ENCODE measurements around the gene NCOR1.
"Not testable (repeated sequence)": the region's sequence is repeated elsewhere in the genome, so short reads cannot be mapped to it uniquely, and the experiment has no call there.

Gene NCOR1

GRCh38 chr17:16075949-16076348, 139.4 kb downstream of the NCOR1 start:
- Histone ChIP-seq H3K27ac (ENCODE audit: low read depth, low read length) (no peak overlapping the region), H3K27me3 (ENCODE audit: control insufficient read depth in 1 of 2, insufficient read depth in 2 of 2, low read length in 2 of 2) (no peaks in the 10 kb centered on the region), H3K36me3 (ENCODE audit: control insufficient read depth in 1 of 2, insufficient read depth in 2 of 2, low read length in 2 of 2) (peaks cover 46 to 80% of the 10 kb centered on the region in 2 donors), H3K9ac (ENCODE audit: low read depth in 1 of 2, low read length in 2 of 2) (no peak overlapping the region), H3K4me3 (ENCODE audit: low read depth in 1 of 2, low read length in 2 of 2) (no peak overlapping the region), H3K4me1 (ENCODE audit: control insufficient read depth in 1 of 2, insufficient read depth in 2 of 2, low read length in 2 of 2) (no peaks in the 10 kb centered on the region), H3K9me3 (ENCODE audit: control insufficient read depth in 1 of 2, low read length in 2 of 2) (no peaks in the 10 kb centered on the region)

GRCh38 chr17:16074423-16074822, 140.9 kb downstream of the NCOR1 start:
- peaks cover 50 to 84% of the 10 kb centered on the region in 2 donors for H3K36me3 ChIP-seq (ENCODE audit: control insufficient read depth in 1 of 2, insufficient read depth in 2 of 2, low read length in 2 of 2)
- H3K4me1 ChIP-seq (ENCODE audit: control insufficient read depth in 1 of 2, insufficient read depth in 2 of 2, low read length in 2 of 2), result no peaks in the 10 kb centered on the region
- no peak overlapping the region for H3K4me3 ChIP-seq (ENCODE audit: low read depth in 1 of 2, low read length in 2 of 2)
- no peak overlapping the region for H3K9ac ChIP-seq (ENCODE audit: low read depth in 1 of 2, low read length in 2 of 2)
- H3K27me3 ChIP-seq (ENCODE audit: control insufficient read depth in 1 of 2, insufficient read depth in 2 of 2, low read length in 2 of 2), result no peaks in the 10 kb centered on the region
- H3K9me3 ChIP-seq (ENCODE audit: control insufficient read depth in 1 of 2, low read length in 2 of 2), result no peaks in the 10 kb centered on the region
- H3K27ac ChIP-seq (ENCODE audit: low read depth, low read length), result no peak overlapping the region

GRCh38 chr17:16073845-16074244, 141.5 kb downstream of the NCOR1 start:
- peaks cover 52 to 84% of the 10 kb centered on the region in 2 donors for H3K36me3 ChIP-seq (ENCODE audit: control insufficient read depth in 1 of 2, insufficient read depth in 2 of 2, low read length in 2 of 2)
- H3K9ac ChIP-seq (ENCODE audit: low read depth in 1 of 2, low read length in 2 of 2), result no peak overlapping the region
- H3K27me3 ChIP-seq (ENCODE audit: control insufficient read depth in 1 of 2, insufficient read depth in 2 of 2, low read length in 2 of 2), result no peaks in the 10 kb centered on the region
- no peaks in the 10 kb centered on the region for H3K9me3 ChIP-seq (ENCODE audit: control insufficient read depth in 1 of 2, low read length in 2 of 2)
- no peaks in the 10 kb centered on the region for H3K4me1 ChIP-seq (ENCODE audit: control insufficient read depth in 1 of 2, insufficient read depth in 2 of 2, low read length in 2 of 2)
- H3K4me3 ChIP-seq (ENCODE audit: low read depth in 1 of 2, low read length in 2 of 2), result no peak overlapping the region
- H3K27ac ChIP-seq (ENCODE audit: low read depth, low read length), result no peak overlapping the region

- Histone ChIP-seq H3K4me3 (ENCODE audit: low read depth in 1 of 2, low read length in 2 of 2) (no peak overlapping the region), H3K9me3 (ENCODE audit: control insufficient read depth in 1 of 2, low read length in 2 of 2) (no peaks in the 10 kb centered on the region), H3K9ac (ENCODE audit: low read depth in 1 of 2, low read length in 2 of 2) (no peak overlapping the region), H3K4me1 (ENCODE audit: control insufficient read depth in 1 of 2, insufficient read depth in 2 of 2, low read length in 2 of 2) (no peaks in the 10 kb centered on the region), H3K27ac (ENCODE audit: low read depth, low read length) (no peak overlapping the region), H3K36me3 (ENCODE audit: control insufficient read depth in 1 of 2, insufficient read depth in 2 of 2, low read length in 2 of 2) (peaks cover 50 to 83% of the 10 kb centered on the region in 2 donors), H3K27me3 (ENCODE audit: control insufficient read depth in 1 of 2, insufficient read depth in 2 of 2, low read length in 2 of 2) (no peaks in the 10 kb centered on the region)
Observed at GRCh38 chr17:16072031-16072430, 143.3 kb downstream of the NCOR1 start.

GRCh38 chr17:16068323-16068722, 147.0 kb downstream of the NCOR1 start:
- H3K4me1 ChIP-seq (ENCODE audit: control insufficient read depth in 1 of 2, insufficient read depth in 2 of 2, low read length in 2 of 2), result no peaks in the 10 kb centered on the region
- H3K27me3 ChIP-seq (ENCODE audit: control insufficient read depth in 1 of 2, insufficient read depth in 2 of 2, low read length in 2 of 2), result no peaks in the 10 kb centered on the region
- H3K36me3 ChIP-seq (ENCODE audit: control insufficient read depth in 1 of 2, insufficient read depth in 2 of 2, low read length in 2 of 2), result peaks cover 56 to 85% of the 10 kb centered on the region in 2 donors
- no peak overlapping the region for H3K9ac ChIP-seq (ENCODE audit: low read depth in 1 of 2, low read length in 2 of 2)
- H3K27ac ChIP-seq (ENCODE audit: low read depth, low read length), result no peak overlapping the region
- no peaks in the 10 kb centered on the region for H3K9me3 ChIP-seq (ENCODE audit: control insufficient read depth in 1 of 2, low read length in 2 of 2)
- no peak overlapping the region for H3K4me3 ChIP-seq (ENCODE audit: low read depth in 1 of 2, low read length in 2 of 2)

- no peak overlapping the region for H3K9ac ChIP-seq (ENCODE audit: low read depth in 1 of 2, low read length in 2 of 2)
- H3K4me3 ChIP-seq (ENCODE audit: low read depth in 1 of 2, low read length in 2 of 2), result no peak overlapping the region
- no peaks in the 10 kb centered on the region for H3K27me3 ChIP-seq (ENCODE audit: control insufficient read depth in 1 of 2, insufficient read depth in 2 of 2, low read length in 2 of 2)
- H3K9me3 ChIP-seq (ENCODE audit: control insufficient read depth in 1 of 2, low read length in 2 of 2), result no peaks in the 10 kb centered on the region
- H3K27ac ChIP-seq (ENCODE audit: low read depth, low read length), result no peak overlapping the region
- H3K4me1 ChIP-seq (ENCODE audit: control insufficient read depth in 1 of 2, insufficient read depth in 2 of 2, low read length in 2 of 2), result no peaks in the 10 kb centered on the region
- H3K36me3 ChIP-seq (ENCODE audit: control insufficient read depth in 1 of 2, insufficient read depth in 2 of 2, low read length in 2 of 2), result peaks cover 69 to 90% of the 10 kb centered on the region in 2 donors
Observed at GRCh38 chr17:16066125-16066524, 149.2 kb downstream of the NCOR1 start.

GRCh38 chr17:16061631-16062030, 153.7 kb downstream of the NCOR1 start:
- no peak overlapping the region for H3K4me3 ChIP-seq (ENCODE audit: low read depth in 1 of 2, low read length in 2 of 2)
- H3K9ac ChIP-seq (ENCODE audit: low read depth in 1 of 2, low read length in 2 of 2), result no peak overlapping the region
- no peaks in the 10 kb centered on the region for H3K9me3 ChIP-seq (ENCODE audit: control insufficient read depth in 1 of 2, low read length in 2 of 2)
- no peak overlapping the region for H3K27ac ChIP-seq (ENCODE audit: low read depth, low read length)
- H3K36me3 ChIP-seq (ENCODE audit: control insufficient read depth in 1 of 2, insufficient read depth in 2 of 2, low read length in 2 of 2), result peaks cover 69 to 95% of the 10 kb centered on the region in 2 donors
- H3K4me1 ChIP-seq (ENCODE audit: control insufficient read depth in 1 of 2, insufficient read depth in 2 of 2, low read length in 2 of 2), result no peaks in the 10 kb centered on the region
- H3K27me3 ChIP-seq (ENCODE audit: control insufficient read depth in 1 of 2, insufficient read depth in 2 of 2, low read length in 2 of 2), result no peaks in the 10 kb centered on the region

GRCh38 chr17:16055139-16055538, 160.2 kb downstream of the NCOR1 start:
- H3K4me1 ChIP-seq (ENCODE audit: control insufficient read depth in 1 of 2, insufficient read depth in 2 of 2, low read length in 2 of 2); H3K9ac ChIP-seq (ENCODE audit: low read depth in 1 of 2, low read length in 2 of 2); H3K27ac ChIP-seq (ENCODE audit: low read depth, low read length); H3K4me3 ChIP-seq (ENCODE audit: low read depth in 1 of 2, low read length in 2 of 2); H3K27me3 ChIP-seq (ENCODE audit: control insufficient read depth in 1 of 2, insufficient read depth in 2 of 2, low read length in 2 of 2); H3K9me3 ChIP-seq (ENCODE audit: control insufficient read depth in 1 of 2, low read length in 2 of 2): not testable (repeated sequence)
- peaks cover 24 to 89% of the 10 kb centered on the region in 2 donors for H3K36me3 ChIP-seq (ENCODE audit: control insufficient read depth in 1 of 2, insufficient read depth in 2 of 2, low read length in 2 of 2)

- Histone ChIP-seq H3K36me3 (ENCODE audit: control insufficient read depth in 1 of 2, insufficient read depth in 2 of 2, low read length in 2 of 2) (peaks cover 25 to 81% of the 10 kb centered on the region in 2 donors), H3K9ac (ENCODE audit: low read depth in 1 of 2, low read length in 2 of 2) (no peak overlapping the region), H3K9me3 (ENCODE audit: control insufficient read depth in 1 of 2, low read length in 2 of 2) (no peaks in the 10 kb centered on the region), H3K4me1 (ENCODE audit: control insufficient read depth in 1 of 2, insufficient read depth in 2 of 2, low read length in 2 of 2) (no peaks in the 10 kb centered on the region), H3K27ac (ENCODE audit: low read depth, low read length) (no peak overlapping the region), H3K4me3 (ENCODE audit: low read depth in 1 of 2, low read length in 2 of 2) (no peak overlapping the region), H3K27me3 (ENCODE audit: control insufficient read depth in 1 of 2, insufficient read depth in 2 of 2, low read length in 2 of 2) (no peaks in the 10 kb centered on the region)
Observed at GRCh38 chr17:16052486-16052885, 162.8 kb downstream of the NCOR1 start.

GRCh38 chr17:16050844-16051243, 164.5 kb downstream of the NCOR1 start:
- Histone ChIP-seq H3K27me3 (ENCODE audit: control insufficient read depth in 1 of 2, insufficient read depth in 2 of 2, low read length in 2 of 2) (no peaks in the 10 kb centered on the region), H3K36me3 (ENCODE audit: control insufficient read depth in 1 of 2, insufficient read depth in 2 of 2, low read length in 2 of 2) (peaks cover 34 to 81% of the 10 kb centered on the region in 2 donors), H3K9me3 (ENCODE audit: control insufficient read depth in 1 of 2, low read length in 2 of 2) (no peaks in the 10 kb centered on the region), H3K9ac (ENCODE audit: low read depth in 1 of 2, low read length in 2 of 2) (no peak overlapping the region), H3K4me1 (ENCODE audit: control insufficient read depth in 1 of 2, insufficient read depth in 2 of 2, low read length in 2 of 2) (no peaks in the 10 kb centered on the region), H3K27ac (ENCODE audit: low read depth, low read length) (no peak overlapping the region), H3K4me3 (ENCODE audit: low read depth in 1 of 2, low read length in 2 of 2) (no peak overlapping the region)

Data from duodenal mucosa (tissue), 2 donors.